SW 1271 (cell line): ENCODE results near the gene KBTBD12.
"Not testable (repeated sequence)": the region's sequence is repeated elsewhere in the genome, so short reads cannot be mapped to it uniquely, and the experiment has no call there.

Experiments used
- DNase-seq, 2 experiments: peaks; one replicate each; lab custom pipeline; 2025; lab: John Stamatoyannopoulos, UW

The KBTBD12 gene

DNA sequence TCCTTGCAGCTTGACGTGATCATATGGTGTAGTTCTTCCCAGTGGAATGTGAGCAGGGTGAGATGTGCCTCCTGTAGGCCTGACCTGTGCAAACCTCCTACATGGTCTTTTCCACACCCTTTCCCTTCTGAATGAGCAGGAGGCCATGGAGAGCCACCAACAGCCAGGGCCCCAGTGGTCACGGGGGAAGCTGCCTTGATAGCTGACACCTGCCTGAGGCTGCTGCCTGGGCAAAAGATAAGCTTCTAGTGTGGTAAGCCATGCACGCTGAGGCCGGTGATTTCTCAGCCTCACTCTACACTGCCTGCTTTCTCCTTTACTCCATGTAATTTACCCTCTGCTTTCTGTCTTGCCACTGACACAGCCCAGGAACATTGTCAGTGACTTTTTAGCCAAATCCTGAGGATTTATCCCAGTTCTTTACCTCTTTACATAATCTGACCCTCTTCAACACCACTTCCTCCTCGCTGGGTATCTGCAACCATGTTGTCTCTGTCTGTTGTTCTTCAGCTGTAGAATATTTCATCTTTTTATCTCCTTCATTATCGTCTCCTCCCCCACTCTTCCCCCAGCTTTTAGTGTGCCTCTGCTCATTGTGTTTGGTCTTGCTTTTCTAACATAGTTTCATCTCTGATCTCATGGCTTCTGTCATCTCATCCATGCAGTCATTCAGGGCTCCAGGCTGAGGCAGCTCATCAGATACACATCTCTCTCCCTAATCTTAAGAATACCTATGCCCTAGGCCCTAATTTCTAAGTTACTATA is 11.2 kb upstream of the KBTBD12 start:
- no peak for DNase-seq

DNA sequence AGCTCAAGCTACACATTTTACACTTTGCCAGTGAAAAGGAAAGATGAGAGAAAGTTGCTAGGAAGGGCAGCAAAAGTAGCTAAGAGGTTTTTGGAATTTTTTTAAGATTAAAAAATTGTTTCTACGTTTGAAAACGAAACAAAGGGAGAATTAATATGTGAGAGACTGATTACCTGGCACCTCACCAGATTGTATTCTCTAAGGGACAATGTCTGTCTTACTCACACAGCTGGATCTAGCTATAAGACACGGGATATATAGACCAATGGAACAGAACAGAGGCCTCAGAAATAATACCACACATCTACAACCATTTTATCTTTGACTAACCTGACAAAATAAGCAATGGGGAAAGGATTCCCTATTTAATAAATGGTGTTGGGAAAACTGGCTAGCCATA is 9.5 kb upstream of the KBTBD12 start:
- DNase-seq = no peak

DNA sequence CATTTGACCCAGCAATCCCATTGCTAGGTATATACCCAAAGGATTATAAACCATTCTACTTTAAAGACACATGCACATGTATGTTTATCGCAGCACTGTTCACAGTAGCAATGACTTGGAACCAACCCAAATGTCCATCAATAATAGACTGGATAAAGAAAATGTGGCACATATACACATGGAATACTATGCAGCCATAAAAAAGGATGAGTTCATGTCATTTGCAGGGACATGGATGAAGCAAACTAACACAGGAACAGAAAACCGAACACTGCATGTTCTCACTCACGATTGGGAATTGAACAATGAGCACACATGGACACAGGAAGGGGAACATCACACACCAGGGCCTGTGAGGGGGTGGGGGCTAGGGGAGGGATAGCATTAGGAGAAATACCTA is 8.4 kb upstream of the KBTBD12 start:
- DNase-seq = not testable (repeated sequence)

DNA sequence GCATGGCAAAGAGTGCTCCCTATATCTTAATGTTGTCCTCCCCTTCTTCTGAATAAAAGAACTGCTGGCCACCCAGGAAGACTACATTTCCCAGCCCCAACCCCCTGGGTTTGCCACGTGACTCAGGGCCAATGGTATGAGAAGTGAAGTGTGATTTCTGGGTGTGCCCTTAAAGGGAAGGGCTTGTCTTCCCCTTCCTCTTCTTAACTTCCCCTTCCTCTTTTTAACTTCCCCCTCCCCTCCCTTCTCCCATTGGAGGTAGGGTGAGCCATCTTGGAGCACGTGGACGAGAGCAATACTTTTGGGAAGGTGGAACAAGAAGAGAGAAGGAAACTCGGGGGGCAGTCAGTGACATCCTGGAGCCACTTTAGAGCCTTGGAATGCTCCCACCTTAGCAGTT is 6.8 kb upstream of the KBTBD12 start:
- DNase-seq = no peak

DNA sequence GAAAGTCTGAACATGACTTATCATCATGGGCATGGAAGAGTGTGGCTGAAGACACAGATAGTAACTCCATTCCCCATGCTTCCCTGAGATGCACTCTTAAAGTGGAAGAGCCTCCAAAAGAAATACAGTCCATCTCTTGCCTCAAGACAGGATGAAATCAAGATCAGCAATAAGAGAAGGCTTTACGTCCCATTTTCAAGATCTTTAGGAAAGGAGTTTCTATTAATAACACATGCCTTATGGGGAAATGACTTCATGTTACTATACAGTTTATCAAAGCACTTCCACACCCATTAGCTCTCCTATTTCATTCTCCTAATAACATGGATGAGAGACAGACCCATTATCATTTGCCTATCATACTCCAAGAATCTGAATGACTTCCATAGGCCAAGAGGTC is 6.1 kb upstream of the KBTBD12 start:
- no peak for DNase-seq

DNA sequence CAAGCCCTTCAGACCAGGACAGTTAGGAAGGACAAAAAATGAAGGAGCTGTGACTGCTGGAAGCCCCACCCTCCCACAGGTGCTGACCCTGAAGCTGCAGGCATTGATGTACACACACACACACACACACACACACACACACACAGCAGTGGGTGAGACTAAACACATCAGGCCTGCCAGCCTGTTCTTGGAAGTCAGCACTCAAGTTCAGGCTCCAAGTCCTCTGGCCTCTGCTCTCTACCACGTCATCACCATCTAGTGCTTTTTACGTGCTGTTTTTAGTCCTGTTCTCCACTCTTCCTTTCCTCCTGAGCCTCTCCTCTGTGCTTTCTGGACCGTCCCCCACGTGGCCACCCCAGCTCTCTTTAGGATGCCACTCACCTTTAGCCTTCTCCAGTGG is 5.4 kb upstream of the KBTBD12 start:
- DNase-seq = no peak

DNA sequence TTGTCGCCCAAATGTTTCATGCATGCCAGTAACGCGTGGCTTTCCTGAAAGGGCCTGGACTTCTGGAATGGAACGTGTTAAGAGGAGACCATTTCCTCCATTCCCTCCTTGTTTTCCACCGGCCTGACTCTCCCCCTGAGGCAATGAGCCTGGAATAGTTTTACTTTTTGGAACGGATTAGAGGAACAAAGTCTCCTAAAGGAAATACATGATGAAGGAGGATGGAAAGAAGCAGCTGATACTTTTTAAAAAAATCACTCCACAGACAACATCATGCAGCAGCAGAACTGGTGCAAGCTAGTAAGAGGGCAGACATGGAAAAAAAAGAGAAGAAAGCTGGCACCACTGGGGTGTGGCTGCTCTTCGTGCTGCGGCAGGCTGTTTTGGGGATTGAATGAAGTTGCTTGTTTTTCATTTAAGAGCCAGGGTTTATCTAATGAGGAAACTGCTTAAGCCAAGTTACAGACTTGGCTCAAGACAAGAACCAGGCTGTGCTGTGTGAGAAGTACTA is 3.6 kb upstream of the KBTBD12 start:
- no peak for DNase-seq

DNA sequence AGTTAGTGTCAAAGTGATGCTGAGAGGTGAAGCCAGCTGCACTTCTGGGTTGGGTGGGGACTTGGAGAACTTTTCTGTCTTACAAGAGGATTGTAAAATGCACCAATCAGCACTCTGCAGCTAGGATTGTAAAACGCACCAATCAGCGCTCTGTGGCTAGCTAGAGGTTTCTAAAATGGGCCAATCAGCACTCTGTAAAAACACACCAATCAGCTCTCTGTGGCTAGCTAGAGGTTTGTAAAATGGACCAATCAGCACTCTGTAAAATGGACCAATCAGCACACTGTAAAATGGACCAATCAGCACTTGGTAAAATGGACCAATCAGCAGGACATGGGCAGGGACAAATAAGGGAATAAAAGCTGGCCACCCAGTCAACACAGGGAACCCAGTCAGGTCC is 1.2 kb upstream of the KBTBD12 start:
- DNase-seq = not testable (repeated sequence)

DNA sequence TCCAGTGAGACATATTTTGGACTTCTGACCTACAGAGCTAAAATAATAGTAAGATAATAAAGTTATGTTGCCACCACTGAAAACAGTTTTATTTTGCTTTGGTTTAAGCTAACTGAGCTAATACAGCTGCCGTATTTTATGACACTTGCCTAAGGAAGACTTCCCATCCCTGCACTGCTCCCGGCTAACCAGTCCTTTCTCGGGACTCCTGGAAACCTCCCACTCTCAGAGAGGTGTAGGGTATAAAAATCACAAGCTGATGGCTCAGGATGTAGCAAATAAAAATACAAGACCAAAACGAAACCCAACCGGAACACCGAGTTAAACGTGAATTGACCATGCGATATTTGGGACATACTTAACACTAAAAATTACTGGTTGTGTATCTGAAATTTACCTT is 448 bp upstream of the KBTBD12 start:
- DNase-seq = no peak

DNA sequence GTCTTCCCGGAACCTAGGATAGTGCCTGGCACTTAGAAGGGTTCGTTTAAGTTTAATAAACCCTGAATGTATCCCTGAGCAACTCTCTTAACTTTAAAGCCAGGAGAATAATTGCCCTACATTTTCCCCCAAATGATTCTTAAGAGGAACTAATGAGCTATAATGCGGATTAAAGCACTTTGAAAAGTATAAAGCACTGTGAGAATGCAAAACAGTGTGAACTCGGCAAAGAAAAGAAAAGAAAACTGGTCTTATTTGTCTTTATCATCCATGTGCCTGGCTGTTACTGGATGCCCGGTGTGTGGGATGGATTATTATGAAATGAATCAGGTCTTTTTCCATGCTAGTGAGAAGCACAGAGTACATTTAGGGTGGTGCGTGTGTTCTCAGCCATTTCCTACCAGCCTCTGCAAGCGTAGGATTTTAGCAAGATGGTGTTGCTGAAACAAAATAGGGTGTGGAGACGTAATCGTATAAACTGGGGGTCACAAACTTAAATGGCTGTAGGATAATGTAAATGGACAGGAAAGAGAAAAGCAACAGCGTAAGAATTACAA is 983 bp downstream of the KBTBD12 start:
- DNase-seq = no peak

DNA sequence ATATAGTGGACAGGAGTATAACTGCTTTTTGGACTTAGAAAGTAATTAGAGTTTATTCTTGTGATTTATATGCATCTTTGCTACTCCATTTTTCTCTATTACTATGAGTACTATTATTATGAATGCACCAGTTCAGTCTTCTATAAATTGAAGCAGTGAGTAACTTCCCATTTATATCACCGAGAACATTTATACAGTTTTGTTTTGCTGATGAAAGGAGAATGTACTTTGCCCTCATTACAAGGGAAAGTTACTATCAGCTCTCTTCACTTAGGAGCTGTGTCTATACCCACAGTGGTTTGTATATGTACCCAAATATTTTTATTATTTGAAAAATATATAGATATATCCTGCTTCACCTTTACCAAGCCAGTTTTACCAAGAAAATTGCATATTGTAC is 5.7 kb downstream of the KBTBD12 start:
- DNase-seq = no peak

DNA sequence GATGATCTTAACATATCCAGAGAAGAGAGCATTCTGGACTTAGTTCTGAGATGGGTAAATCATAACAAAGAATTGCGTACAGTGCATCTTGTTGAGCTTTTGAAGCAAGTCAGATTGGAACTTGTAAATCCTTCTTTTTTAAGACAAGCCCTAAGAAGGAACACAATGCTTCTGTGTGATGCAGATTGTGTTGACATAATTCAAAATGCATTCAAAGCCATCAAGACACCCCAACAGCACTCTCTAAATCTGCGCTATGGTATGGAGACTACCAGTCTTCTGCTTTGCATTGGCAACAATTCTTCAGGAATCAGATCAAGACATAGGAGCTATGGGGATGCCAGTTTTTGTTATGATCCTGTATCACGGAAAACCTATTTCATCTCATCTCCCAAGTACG is 8.6 kb downstream of the KBTBD12 start:
- no peak for DNase-seq

DNA sequence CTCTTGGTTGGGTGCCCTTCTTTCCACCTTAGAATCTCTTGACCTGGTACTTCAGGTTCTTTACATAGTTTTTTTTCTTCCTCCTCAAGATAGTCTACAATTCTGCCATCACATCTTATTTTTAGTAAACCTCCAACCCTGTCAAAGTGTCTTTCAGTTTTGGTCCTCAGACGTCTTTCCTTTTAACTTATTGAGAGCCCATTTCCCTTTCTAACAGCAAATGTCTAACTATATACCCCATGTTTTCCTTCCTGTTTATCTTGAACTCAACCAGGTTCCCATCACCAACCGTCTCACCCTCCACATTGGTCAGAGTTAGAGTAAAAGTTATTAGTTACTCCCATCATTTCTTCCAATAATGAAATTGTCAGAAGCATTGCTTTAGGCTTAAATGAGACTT is 10.4 kb downstream of the KBTBD12 start:
- no peak for DNase-seq

DNA sequence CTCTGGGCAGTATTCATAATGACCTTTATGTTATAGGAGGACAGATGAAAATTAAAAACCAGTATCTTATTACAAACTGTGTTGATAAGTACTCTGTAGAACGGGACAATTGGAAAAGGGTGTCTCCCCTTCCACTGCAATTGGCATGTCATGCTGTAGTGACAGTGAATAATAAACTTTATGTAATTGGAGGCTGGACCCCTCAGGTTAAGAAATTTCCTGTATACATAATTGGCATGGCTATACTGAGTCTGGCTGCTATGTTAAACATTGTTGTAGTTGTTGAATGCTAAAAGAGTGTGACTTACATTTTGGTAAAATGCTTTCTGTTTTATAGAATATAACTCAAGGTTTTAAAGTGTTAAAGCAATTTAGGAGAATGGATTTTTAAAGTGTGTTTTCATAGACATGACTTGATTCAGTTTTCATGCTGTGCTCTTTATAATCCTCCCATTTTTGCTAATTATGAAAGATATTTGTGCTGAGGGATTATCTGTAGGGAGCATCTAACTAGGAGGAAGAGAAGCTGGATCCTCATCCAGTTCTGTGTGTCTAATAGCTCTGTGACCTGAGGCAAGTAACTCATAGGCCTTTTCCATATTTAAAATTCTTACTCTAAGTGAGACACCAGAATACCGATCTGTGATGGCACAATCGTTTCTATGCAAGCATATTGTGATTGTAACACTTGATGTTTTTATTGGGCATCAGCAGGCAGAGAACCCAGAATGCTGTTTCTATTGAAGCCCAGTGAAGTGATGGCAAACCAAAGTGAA is 13.0 kb downstream of the KBTBD12 start:
- no peak for DNase-seq

DNA sequence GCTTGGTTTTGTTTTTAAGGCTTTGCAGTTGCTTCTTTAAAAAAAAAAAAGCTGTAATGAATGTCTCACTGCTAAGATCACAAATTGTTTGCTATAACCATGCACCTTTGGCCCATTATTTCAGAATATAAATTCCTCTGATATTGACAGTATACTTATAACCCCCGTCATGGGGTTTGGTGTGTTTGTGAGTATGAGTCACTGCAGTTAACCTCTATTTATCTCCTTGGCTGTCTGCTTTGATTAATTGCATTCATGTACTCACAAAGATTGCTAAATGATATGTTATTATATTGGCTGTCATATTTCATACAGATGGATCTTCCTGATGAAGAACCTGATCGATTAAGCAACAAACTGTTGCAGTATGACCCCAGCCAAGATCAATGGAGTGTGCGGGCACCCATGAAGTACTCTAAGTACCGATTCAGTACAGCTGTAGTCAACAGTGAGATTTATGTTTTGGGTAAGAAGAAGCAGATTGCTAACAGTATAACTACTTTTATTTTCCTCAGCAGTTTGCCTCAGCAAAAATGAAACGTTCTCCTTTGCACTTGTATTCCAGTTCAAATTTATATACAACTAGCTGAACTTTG is 14.9 kb downstream of the KBTBD12 start:
- DNase-seq = no peak

DNA sequence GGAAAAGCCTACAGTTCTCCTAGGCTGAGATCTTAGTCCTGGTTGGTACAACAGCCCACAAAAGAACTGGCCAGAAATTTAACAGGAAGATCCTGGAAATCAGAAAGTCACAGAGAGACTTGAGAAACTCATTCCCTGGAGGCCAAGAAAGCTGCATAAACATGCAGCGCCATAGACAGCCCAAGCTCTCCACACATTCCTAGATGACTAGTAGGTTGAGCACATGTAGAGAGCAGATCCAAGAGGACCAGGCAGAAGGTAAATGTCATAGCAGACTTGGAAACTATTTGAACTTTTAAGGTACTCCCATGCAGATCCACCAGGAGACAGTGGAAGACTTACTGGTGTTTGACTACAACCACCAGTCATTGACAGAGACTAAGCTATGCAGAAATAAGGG is 18.4 kb downstream of the KBTBD12 start:
- DNase-seq = no peak

DNA sequence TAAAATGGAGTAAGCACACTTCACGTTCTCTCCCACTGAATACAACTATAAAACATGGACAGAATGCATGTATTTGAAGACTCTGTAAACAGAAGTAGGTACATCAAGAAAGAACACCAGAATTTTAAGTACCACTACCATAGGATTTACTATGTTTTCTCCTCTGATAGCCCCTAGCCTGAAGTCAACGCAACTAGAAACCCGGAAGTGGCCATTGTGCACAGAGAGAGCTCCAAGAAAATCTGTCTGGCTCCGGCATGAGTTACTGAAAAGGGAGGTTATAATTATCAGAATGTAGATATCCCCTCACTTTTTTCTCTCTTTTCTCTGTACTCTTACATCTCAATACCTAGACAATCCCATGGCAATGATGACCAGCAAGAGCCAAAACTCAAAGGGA is 23.8 kb downstream of the KBTBD12 start:
- no peak for DNase-seq

DNA sequence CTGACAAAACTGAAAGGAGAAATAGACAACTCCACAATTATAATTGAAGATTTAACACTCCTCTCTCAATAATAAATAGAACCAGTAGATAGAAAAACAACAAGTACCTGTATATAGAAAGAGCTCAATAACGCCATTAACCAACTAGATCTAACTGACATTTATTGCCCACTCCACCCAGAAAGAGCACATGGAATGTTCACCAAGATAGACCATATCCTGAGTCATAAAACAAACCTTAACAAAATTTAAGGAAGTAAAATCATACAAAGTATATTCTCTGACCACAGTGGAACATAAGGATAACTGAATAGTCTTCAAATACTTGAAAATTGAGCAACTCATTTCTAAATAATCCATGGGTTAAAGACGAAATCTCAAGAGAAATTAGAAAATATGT is 25.1 kb downstream of the KBTBD12 start:
- DNase-seq = no peak

DNA sequence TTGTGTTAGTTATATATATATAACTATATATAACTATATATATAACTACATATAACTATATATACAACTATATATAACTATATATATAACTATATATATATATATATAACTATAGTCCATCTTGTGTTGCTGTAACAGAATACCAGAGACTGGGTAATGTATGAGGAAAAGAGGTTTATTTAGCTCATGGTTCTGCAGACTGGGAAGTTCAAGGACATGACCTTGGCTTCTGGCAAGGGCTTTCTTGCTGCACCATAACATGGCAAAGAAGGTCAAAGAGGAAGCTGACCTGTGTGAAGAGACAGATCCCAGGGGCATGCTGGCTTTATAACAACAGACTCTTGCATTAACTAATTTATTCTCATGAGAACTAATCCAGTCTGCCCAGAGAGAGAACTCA is 27.6 kb downstream of the KBTBD12 start:
- no peak for DNase-seq

DNA sequence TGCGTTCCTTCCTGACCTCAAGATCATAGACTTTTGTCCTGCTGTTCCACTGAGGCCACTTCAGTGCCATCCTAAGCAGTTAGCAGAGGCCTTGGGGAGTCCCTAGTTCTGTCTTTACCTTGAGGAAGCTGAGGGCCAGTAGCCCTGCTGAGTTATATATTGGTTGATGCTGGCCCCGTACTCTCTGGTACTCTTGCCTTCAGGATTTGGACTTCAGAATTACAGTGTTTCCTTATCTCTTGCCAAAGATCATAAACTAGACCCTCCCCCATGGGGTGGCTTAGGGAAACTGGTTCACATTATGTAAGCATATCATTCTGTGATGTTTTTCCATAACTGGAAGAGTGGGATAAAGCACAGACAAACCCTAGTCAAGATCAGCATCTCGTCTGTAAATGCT is 33.2 kb downstream of the KBTBD12 start:
- no peak for DNase-seq

DNA sequence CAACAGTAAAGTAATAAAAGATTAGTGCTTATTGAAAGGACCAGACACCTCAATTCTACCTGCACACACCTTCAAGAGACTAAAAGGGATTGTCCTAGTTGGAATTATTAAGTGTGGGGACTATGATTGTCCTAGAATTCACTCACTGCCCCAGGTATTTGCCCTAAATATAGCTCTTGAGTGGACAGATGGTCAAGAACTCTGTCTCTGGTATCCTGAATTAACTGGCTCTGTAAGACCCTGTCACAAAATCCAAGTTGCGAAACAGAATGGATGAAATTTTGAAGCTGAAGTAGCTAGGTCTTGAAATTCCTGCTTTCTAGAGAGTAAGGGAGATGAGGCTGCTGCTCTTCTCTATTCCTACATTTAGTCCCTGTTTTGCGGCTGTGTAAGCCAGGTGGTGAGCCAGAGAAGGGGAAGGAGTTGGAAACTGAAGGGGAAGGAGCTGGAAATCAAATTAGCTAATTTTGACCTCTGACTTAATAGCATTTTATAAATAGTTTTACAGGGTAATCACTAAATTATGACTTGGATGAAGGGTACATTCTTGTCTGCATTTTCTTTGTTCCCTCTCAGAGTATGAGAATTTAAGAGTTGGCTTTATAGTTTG is 34.5 kb downstream of the KBTBD12 start:
- no peak for DNase-seq

DNA sequence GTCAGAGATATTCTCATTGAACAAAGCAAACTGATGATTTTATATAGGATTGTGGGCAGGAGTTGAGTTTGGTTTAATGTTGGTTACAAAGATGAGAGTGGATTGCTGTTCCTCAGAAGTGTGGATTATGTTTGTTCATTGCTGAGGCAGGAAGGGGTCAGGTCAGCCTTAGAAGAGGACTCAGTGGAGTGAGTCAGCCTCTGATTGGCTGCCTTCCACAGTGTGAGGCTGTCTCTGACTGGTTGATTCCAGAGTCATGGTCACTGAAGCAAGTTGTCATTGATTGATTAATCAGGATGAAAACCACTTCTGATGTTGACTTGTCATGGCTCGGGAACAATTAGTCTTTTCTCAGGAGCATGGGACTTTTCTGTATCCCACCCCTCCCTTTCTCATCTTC is 36.2 kb downstream of the KBTBD12 start:
- no peak for DNase-seq
